ENCODE data around the gene MED12. TPM values are rescaled to one million over a fixed set of nuclear protein-coding genes. Genes with fewer than 3 reads are reported as not detected.

The MED12 gene
- 23.3 TPM for total RNA-seq

- peak; percentile 89 for ATAC-seq
Measured at GRCh38 chrX:71118032-71118984, at the start of gene MED12. Gene MED12 (plus strand): TSS chrX:71118596. CDS start chrX:71118755, 159 bp downstream.

GRCh38 chrX:71070531-71070930, 47.9 kb upstream of the MED12 start:
- no peak for ATAC-seq

- peak; percentile 18 for ATAC-seq
Measured at GRCh38 chrX:71081330-71082123, 36.9 kb upstream of the MED12 start.

GRCh38 chrX:71082124-71082647, 36.2 kb upstream of the MED12 start:
- no peak for ATAC-seq

GRCh38 chrX:71082822-71083221, 35.6 kb upstream of the MED12 start:
- ATAC-seq = no peak

- ATAC-seq = no peak
Measured at GRCh38 chrX:71085900-71086299, 32.5 kb upstream of the MED12 start.

GRCh38 chrX:71091263-71091662, 27.1 kb upstream of the MED12 start:
- no peak for ATAC-seq

GRCh38 chrX:71095033-71095432, 23.4 kb upstream of the MED12 start:
- ATAC-seq = no peak

GRCh38 chrX:71095555-71095980, 22.8 kb upstream of the MED12 start, which contains the start of gene FOXO4:
Gene FOXO4 (plus strand): TSS chrX:71095851. CDS start chrX:71096529, 678 bp downstream.
- ATAC-seq = peak; percentile 89

- peak; percentile 62 for ATAC-seq
Measured at GRCh38 chrX:71095981-71096759, 22.2 kb upstream of the MED12 start.

GRCh38 chrX:71096760-71097032, 21.7 kb upstream of the MED12 start:
- ATAC-seq = no peak

- ATAC-seq = no peak
Measured at GRCh38 chrX:71098302-71098701, 20.1 kb upstream of the MED12 start.

- no peak for ATAC-seq
Measured at GRCh38 chrX:71098951-71099506, 19.4 kb upstream of the MED12 start.

- ATAC-seq = no peak
Measured at GRCh38 chrX:71099736-71100135, 18.7 kb upstream of the MED12 start.

- no peak for ATAC-seq
Measured at GRCh38 chrX:71100581-71101505, 17.6 kb upstream of the MED12 start.

GRCh38 chrX:71102292-71102691, 16.1 kb upstream of the MED12 start:
- ATAC-seq = no peak

- peak; percentile 38 for ATAC-seq
Measured at GRCh38 chrX:71103110-71103983, 15.0 kb upstream of the MED12 start.

- ATAC-seq = no peak
Measured at GRCh38 chrX:71105628-71106027, 12.8 kb upstream of the MED12 start.

- no peak for ATAC-seq
Measured at GRCh38 chrX:71106427-71106826, 12.0 kb upstream of the MED12 start, which contains the start of gene CXorf65. Gene CXorf65 (minus strand): TSS chrX:71106740. CDS start chrX:71106556, 184 bp downstream.

- no peak for ATAC-seq
Measured at GRCh38 chrX:71107245-71107644, 11.2 kb upstream of the MED12 start.

Measured in esophagus mucosa (tissue), 1 donor.